M059J (cell line): Measurements from ENCODE around the gene SLC9A9. TPM values are rescaled to one million over a fixed set of nuclear protein-coding genes. Genes with fewer than 3 reads are reported as not detected.

Experiments used
- DNase-seq: peaks from one replicate; pipeline ENCODE4 v3.0.0-alpha.2; 2012; ENCODE audit warnings: low read depth
- total RNA-seq: library from RNA; depleted of rRNA; stranded (reverse); fragments of >200 nt; shearing (Covaris generic); gene quantifications from 2 replicates; pipeline ENCODE4 v1.2.3, GENCODE V29; 2014

Gene SLC9A9
- total RNA-seq, 1 experiment from 2014 or later = 0.10 TPM

- peak; percentile 49 for DNase-seq
These were observed 340.3 kb downstream of the SLC9A9 start for GRCh38 chr3:143507735-143508580.

GRCh38 chr3:143506190-143506589 is 342.1 kb downstream of the SLC9A9 start:
- no peak for DNase-seq

DNA sequence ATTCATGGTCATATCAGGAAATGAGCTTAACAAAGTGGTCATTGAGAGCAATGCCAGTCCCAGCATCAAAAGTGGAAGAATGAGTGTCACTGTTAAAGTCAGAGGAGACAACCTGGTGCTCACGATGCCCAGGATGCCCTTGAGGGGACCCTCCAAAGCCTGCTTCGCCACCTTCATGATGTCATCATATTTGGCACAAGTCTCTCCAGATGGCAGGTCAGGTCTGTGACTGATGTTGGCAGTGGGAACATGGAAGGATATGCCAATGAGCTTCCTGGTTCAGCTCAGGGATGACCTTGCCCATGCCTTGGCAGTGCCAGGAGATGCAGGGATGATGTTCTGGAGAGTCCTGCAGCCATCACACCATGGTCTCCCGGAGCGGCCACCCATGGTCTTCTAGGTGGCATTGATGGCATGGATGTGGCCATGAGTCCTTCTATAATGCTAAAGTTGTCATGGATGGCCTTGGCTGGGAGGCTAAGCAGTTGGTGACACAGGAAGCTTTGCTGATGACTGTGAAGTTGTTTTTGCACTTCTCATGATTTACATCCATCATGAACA is 344.9 kb downstream of the SLC9A9 start:
- no peak for DNase-seq

DNA sequence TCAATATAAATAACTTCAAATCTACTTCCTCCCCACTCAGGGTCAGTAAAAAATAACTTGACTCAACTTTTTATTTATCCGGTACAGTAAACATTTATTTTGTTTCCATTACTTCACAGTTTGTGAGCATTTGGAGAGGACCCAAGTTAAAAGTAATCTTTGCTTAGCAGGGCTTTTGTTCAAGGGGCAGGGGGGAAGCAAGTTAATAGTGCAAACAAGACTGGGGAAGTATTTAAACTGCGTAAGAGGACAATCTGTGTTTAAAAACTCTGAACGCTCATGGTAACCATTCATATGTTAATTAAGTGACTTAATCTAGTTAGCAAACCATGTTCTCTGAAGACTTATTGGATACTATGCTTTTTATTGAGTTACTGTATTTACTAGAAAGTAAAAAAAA is 346.2 kb downstream of the SLC9A9 start:
- DNase-seq = no peak

- DNase-seq = no peak
These were observed 350.9 kb downstream of the SLC9A9 start for GRCh38 chr3:143497382-143497781.

DNA sequence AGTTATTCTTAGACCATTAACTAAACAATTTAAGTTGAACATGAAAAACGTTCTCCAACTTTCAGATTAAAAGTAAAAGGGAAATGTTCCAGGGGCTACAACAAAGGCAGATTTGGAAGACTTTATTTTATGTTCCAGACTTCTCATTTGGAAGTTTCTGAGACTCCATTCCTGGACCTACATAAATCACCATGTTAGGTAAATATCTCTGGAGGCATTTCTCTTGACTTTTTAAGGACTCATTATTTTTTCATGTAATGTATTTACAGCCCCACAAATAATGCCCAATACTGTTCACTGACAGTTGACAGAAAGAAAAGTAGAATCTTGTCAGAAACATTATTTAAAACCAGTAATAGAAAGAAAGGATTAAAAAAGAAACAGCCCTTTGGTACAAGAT is 352.1 kb downstream of the SLC9A9 start:
- DNase-seq = no peak

DNA sequence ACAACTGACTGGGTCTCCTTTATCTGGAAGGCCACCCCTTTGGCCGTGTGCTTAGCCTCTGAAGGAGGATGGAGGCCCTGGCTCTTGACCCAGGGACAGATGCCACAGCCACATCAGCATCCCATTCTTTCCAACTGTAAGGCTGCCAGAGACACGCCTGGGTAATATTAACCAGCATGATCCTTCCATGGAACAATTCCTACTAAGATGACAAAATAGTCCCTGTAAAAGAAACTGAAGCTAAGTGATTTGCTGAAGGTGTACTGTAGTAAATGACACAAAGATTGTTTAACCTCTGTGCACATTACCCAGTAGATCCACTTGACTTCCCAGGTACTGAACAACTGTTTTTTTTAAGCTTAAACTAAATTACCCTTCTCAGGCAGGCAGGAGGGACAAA is 352.7 kb downstream of the SLC9A9 start:
- DNase-seq = no peak

GRCh38 chr3:143486611-143487010 is 361.7 kb downstream of the SLC9A9 start:
- DNase-seq = no peak

GRCh38 chr3:143484846-143485512 is 363.3 kb downstream of the SLC9A9 start:
- DNase-seq = peak; percentile 25

DNA sequence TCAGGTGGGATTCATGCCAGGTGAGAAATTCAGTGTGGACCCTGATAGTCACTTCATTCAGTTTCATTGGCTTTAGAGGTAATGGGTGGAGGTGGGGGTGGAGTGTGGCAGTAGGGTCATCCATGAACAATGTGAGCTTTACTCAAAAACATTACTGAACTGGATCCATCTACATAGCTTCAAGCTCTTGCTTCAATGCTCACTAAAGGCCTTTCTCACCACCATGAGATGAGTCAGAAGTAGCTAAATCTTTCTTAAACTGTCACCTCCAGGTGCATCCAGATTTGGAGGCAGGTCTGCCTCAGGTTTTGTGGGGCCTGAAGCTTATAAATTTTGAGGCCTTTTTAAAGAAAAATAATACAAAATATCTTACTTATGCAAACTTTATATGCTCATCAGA is 365.1 kb downstream of the SLC9A9 start:
- DNase-seq = peak; percentile 15

DNA sequence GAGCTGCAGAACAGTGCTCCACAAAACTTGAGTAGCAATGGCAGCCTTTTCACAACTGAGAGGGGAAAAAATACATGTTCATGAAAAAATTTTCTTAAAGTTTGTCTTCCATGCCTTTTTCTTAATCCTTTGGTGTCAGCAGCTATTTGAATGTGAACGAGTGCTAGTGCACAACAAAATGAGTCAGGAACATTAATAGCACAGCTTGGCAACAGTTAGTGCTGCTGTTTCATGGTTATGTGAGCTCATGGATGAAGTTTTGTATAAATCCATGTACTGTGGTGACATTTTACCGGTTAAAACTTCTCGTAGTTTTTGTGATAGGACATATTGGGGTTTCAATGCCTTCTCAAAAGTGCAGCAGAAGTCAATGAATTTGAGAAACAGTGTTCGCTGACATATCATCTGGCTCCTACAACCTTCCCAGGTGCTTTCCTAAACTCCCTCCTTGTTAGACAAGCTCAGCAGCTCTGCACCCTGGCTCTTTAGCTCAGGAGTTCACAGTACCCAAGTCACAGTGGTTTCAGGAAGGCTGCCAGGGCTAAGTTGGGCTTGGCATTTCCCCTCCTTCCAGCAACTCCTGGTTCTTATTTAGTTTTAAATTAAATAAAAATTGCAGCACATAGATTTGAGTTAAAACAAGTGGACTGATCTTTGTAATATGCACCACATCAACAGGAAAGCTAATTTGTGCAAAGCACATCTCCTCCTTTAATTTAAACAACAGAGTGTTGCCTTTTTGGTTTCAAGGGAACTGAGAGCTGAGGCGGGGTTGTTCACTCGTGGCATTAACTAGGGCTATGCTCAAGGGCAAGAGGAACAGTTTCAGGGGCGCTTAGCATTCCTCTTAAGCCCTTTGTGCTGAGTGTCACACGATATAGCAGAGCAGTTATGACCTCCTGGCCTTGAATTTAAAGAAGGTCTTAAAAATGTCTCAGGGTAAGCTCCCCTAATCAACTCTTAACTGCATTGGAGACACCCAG is 365.9 kb downstream of the SLC9A9 start:
- DNase-seq = peak; percentile 42

DNA sequence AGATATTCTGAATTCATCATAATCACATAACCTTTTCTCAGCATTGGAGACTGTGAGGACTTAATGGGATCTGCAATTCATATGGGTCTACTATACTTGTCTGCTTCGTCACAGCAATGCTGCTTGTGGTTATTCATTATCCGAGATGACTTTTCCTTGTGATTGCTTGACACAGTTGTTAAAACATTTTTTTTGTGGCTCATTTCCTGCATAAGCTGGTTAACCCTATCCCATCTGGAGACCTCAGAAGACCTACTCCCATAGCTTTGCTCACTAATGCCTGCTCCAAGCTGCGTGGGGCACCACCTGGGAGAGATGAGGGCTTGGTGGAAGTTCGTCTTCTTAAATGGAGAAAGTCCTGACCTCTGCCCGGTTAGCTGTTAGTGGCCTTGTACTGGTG is 367.9 kb downstream of the SLC9A9 start:
- peak; percentile 42 for DNase-seq

- no peak for DNase-seq
These were observed 368.5 kb downstream of the SLC9A9 start for GRCh38 chr3:143479727-143480126.

GRCh38 chr3:143478115-143478693 is 370.1 kb downstream of the SLC9A9 start:
- DNase-seq = no peak

- DNase-seq = peak; percentile 31
These were observed 371.2 kb downstream of the SLC9A9 start for GRCh38 chr3:143476965-143477640.

DNA sequence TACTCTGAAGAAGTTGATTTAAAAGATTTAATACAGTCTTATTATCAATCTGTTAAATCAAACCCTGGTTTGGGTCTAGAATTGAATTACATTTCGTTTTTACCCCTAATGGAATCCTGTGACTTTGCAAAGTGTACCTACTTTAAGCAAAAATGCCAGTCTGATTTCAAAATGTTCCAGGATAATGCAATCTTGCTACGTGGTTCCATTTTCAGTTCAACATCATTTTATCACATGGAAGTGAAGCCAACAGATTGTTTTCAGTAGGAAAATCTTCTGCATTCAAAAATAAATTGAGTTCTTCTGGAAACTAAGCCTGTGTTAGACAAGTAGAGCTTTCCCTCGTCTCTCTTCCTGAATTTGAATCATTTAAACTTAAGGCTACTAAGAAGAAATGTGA is 372.3 kb downstream of the SLC9A9 start:
- no peak for DNase-seq

- no peak for DNase-seq
These were observed 375.3 kb downstream of the SLC9A9 start for GRCh38 chr3:143472731-143473523.

GRCh38 chr3:143471705-143472104 is 376.6 kb downstream of the SLC9A9 start:
- no peak for DNase-seq

- DNase-seq = no peak
These were observed 379.1 kb downstream of the SLC9A9 start for GRCh38 chr3:143469159-143469558.

- no peak for DNase-seq
These were observed 382.6 kb downstream of the SLC9A9 start for GRCh38 chr3:143465666-143466065.
